ENCODE measurements around the gene ARL4C.

The ARL4C gene

DNA sequence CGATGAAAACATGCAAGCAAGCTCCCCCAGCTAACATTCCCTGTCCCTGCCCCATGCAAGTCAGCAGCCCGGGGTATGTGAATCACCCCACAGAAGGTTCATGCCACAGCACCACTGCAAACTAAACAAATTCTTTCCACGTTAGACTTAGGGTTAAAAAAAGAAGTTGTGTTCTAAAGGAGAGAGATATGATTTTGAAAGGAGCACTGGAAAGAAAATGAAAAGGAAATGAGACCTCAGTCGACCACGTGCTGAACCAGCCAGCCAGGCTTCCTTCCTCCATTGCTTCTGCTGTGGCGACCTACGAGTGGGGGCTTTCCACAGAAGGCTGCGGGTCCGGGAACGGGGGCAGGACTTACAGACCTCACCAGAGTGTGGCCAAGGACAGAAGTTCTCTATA is 52.0 kb downstream of the ARL4C start:
- peak; percentile 13 for FAIRE-seq

DNA sequence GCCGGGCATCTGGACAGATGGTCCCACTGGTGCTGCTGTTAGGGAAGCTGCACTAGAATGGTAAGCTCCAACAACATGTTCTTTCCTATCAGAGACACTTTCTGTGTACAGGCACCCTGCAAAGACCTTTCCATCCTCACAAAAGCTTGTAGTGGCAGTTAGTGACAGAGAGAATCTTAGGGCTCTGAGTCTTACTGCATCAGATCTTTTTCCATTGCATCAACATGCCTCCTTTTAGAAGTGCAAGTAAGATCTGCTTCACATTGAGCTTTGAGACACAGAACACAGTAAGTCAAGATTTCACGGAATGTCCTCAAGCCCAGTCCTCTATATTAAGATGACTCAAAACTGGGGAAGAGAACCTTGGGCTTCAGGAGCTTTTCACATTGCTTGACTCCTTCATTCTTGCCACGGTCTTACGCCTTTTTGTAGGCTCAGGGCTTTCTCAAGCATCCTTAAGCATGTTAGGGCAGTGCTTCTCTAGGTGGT is 52.6 kb downstream of the ARL4C start:
- FAIRE-seq: no peak

All from G401.6 (cell line).